Measurements from ENCODE around the gene HSPA12A. TPM values are rescaled to one million over a fixed set of nuclear protein-coding genes. Genes with fewer than 3 reads are reported as not detected.
A peak's percentile ranks its signal among the peaks of the same experiment; 100 is the strongest.

The HSPA12A gene
- total RNA-seq, 3 donors from 2014 or later = 0.15 to 0.45 (median 0.16) TPM

DNA sequence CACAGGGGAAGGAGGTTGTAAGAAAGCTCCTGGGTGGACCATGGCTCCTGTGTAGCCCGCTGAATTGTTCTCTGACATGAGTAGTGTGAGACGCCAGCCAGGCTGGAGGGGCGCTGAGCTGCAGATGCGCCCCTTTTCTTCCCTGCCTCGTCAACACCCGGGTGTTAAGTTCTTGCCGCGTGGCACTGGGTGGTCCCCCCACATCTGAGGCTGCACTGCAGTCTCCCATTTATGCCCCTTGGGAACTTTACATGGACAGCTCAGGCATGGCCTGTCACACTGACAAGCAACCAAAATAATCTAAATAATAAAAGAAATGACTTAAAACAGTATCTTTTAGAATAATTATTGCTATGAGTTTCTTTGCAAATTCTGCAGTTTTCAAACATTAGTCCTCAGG, 34.6 kb upstream of the HSPA12A start:
- no peaks in the 10 kb centered on the region for H3K36me3 Mint-ChIP-seq (ENCODE audit: insufficient read depth)
- peaks cover 5% of the 10 kb centered on the region for H3K27me3 Mint-ChIP-seq (ENCODE audit: low read depth)
- no peaks in the 10 kb centered on the region for H3K9me3 Mint-ChIP-seq
- H3K4me1 Mint-ChIP-seq (ENCODE audit: low read depth) = no peaks in the 10 kb centered on the region
- DNase-seq (no peak), ATAC-seq (no peak)
- no peak overlapping the region for H3K4me3 Mint-ChIP-seq

DNA sequence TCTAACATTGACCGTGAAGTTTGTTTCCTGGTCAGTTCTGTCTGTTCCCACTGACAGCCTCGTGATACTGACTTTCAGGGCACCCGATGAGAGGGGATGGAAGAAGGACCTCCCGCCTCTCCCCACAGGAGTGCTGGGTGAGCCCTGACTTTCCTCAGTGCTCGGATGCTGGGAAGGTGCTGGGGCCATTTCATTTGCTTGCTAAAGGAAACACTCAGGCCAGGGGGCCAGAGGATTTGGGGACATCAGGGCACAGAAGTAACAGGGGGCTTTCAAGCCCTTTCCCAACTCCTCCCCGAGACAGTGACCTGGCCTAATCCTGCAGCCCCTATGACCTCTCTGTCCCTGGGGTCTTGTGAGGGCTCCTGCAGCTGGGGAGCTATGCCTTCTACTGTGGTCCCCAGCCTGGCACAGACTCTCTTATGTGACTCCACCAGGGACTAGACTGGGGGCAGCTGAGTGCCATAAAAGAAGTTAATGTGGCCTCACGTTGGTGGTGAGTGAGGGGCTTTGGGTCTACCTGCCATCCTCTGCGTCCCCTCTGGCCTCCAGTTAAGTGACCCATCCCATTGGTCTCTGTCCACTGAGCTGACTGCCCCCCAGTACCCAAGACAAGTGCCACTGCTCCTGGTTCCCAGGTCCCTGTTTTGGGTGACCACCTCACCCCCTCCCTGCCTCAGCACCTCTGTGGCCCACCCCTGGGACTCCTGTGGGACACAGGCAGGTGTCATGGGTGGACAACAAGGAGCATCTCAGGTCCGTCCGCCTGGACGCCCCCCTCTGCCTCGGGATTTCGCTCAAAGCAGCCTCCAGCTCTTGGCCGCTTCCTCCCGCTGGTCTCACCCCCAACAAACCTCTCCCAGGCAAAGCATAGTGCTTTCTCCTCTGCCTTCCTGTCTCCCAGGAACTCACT, 33.4 kb upstream of the HSPA12A start:
- Mint-ChIP-seq H3K4me3 (no peak overlapping the region), H3K27me3 (ENCODE audit: low read depth) (peaks cover 2% of the 10 kb centered on the region), H3K4me1 (ENCODE audit: low read depth) (no peaks in the 10 kb centered on the region), H3K9me3 (no peaks in the 10 kb centered on the region), H3K36me3 (ENCODE audit: insufficient read depth) (no peaks in the 10 kb centered on the region)
- ATAC-seq = no peak
- no peak for DNase-seq

DNA sequence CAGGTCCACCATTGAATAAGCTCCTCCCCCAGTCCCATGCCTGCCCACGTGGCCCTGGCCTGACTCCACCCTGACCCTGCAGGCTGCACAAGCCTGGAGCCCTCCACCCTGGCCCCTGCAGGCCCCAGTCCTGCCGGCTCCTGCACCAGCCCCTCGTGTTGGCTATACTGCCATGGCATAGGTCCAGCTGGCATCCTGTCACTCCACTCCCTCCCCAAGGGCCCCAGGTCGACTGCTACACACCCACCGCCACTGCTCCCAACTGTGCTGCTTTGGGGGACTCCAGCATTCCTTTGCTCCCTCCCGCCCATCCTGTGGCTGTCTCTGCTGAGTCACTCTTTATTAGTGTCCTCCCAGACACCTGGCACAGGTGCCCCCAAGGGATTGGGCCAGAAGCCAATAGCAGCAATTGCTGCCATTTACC, 32.4 kb upstream of the HSPA12A start:
- H3K4me3 Mint-ChIP-seq = no peak overlapping the region
- H3K9me3 Mint-ChIP-seq = no peaks in the 10 kb centered on the region
- no peaks in the 10 kb centered on the region for H3K4me1 Mint-ChIP-seq (ENCODE audit: low read depth)
- no peaks in the 10 kb centered on the region for H3K36me3 Mint-ChIP-seq (ENCODE audit: insufficient read depth)
- ATAC-seq (no peak), DNase-seq (no peak)
- peaks cover 7% of the 10 kb centered on the region for H3K27me3 Mint-ChIP-seq (ENCODE audit: low read depth)

DNA sequence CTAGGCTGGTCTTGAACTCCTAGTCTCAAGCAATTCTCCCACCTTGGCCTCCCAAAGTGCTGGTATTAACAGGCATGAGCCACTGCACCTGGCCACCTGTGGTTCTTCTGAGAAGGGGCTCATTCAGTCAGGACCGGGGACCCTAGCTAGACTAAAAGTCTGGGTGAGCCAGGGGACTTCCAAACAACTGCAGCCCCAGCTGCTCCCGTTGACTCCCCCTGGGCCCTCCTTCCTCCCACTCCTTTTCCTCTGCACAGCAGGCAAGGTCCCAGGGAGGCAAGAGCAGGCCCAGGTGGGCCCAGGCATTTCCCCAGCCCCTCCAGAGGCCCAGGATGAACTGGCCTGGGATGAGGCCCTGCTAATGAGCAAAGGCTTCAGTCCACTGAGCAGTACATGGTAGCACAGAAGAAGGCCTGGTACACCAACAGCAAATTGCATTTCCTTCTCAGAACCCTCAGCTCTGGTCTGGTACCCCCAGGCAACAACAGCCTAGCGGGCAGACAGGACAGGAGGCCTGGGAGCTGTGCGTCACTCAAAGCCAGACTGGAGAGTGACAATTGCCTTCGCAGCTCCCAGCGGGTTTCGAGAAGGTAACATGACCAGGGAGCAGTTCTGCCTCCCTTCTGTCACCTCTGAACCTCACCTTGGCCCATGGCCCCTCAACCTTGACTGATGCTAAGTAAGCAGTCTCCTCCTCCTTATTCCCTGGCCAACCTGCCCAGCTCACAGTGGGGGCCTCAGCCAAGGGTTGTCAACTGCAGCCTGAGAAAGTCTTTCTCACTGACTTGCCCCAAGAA, 30.7 kb upstream of the HSPA12A start:
- ATAC-seq (no peak), DNase-seq (no peak)
- Mint-ChIP-seq H3K9me3 (no peaks in the 10 kb centered on the region), H3K27me3 (ENCODE audit: low read depth) (peaks cover 14% of the 10 kb centered on the region), H3K4me1 (ENCODE audit: low read depth) (no peaks in the 10 kb centered on the region), H3K4me3 (no peak overlapping the region), H3K36me3 (ENCODE audit: insufficient read depth) (no peaks in the 10 kb centered on the region)

DNA sequence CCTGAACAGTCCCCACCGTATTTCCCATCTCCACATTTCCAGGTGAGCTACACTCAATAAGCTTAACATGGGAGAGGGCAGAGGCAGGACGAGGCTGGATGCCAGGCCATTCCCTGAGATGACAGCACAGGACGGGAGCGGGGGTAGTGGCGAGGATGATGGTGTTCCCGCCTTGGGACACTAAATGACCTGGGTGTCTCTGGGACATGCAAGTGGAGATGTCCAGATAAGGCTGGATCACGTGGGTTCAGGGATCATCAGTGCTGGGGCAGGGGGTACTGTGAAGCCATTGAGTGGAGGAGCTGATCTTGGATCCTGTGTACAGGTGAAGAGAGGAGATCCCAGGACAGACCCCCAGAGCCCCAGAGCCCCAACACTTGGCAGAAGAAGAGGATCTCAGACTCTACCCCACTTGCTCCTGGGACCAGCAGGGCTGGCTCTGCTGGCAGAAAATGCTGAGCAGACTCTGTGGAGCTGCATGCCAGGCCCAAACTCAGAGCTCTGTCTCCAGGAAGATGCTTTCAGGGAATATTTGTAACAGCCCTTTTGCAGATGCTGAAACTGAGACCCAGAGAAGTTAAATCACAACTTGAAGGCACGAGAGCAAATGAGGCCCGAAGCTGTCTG, 29.7 kb upstream of the HSPA12A start:
- Mint-ChIP-seq H3K9me3 (no peaks in the 10 kb centered on the region), H3K4me3 (no peak overlapping the region), H3K4me1 (ENCODE audit: low read depth) (no peaks in the 10 kb centered on the region), H3K27me3 (ENCODE audit: low read depth) (peaks cover 15% of the 10 kb centered on the region), H3K36me3 (ENCODE audit: insufficient read depth) (no peaks in the 10 kb centered on the region)
- ATAC-seq (no peak), DNase-seq (no peak)

DNA sequence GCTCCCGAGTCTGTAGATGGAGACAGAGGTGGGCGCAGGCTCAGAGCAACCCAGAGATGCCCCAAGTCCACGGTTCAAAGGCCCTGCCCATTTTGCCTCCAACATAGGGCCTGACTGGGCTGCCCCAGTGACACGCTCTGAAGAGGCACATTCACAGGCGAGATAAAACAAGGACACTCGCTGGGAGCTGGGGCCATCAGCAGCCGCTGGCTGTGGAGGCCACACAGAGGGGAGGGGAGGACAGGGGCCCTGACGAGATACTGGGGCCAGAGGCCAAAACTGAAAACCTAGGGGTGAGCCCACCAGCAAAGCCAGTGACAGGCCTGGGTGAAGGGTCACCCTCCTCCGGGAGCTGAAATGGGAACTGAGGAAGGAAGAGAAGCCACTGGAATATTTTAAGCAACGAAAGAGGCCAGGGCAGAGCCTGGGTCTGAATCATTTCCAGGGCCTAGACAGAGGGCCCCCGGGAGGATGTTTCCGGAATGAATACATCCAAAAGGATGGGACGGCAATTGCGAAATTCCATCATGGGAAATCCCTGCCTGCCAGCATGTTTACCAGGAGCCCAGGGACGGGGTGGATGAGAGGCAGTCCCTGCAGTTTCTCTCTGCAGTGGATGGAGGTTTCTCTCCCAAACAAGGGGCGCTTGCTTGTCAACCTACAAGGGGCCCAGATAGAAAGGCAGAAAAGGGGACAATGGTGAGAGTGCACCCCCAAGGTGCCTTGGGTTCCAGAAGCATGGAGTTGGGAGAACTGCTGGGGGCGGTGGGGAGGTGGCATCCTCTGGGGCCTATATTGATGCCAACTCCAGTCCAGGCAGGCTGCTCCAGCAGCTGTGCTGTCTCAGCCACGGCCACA, 29.0 kb upstream of the HSPA12A start:
- no peaks in the 10 kb centered on the region for H3K36me3 Mint-ChIP-seq (ENCODE audit: insufficient read depth)
- peaks cover 19% of the 10 kb centered on the region for H3K27me3 Mint-ChIP-seq (ENCODE audit: low read depth)
- no peak overlapping the region for H3K4me3 Mint-ChIP-seq
- DNase-seq (no peak), ATAC-seq (no peak)
- H3K9me3 Mint-ChIP-seq = no peaks in the 10 kb centered on the region
- no peaks in the 10 kb centered on the region for H3K4me1 Mint-ChIP-seq (ENCODE audit: low read depth)

DNA sequence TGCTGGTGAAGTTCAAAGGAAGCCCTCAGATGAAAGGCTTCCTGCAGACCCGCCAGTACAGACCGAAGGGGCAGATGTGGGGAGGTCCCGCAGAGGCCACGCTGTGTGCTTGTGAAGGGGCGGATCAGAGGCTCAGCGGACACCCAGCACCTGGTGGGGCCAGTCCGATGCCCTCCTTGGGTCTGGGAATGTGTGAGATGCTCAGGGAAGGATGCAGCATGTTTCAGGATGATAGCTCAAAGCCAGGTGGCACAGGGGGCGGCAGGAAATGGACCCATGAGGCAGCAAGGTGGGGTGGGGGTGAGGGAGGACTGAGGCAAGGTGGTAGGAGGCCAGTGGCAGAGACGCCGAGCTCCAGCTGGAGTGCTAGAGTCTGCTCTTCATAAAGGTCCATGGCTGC, 27.9 kb upstream of the HSPA12A start:
- ATAC-seq = no peak
- H3K27me3 Mint-ChIP-seq (ENCODE audit: low read depth) = peaks cover 25% of the 10 kb centered on the region
- H3K36me3 Mint-ChIP-seq (ENCODE audit: insufficient read depth) = no peaks in the 10 kb centered on the region
- H3K9me3 Mint-ChIP-seq = no peaks in the 10 kb centered on the region
- DNase-seq = no peak
- no peaks in the 10 kb centered on the region for H3K4me1 Mint-ChIP-seq (ENCODE audit: low read depth)
- no peak overlapping the region for H3K4me3 Mint-ChIP-seq

DNA sequence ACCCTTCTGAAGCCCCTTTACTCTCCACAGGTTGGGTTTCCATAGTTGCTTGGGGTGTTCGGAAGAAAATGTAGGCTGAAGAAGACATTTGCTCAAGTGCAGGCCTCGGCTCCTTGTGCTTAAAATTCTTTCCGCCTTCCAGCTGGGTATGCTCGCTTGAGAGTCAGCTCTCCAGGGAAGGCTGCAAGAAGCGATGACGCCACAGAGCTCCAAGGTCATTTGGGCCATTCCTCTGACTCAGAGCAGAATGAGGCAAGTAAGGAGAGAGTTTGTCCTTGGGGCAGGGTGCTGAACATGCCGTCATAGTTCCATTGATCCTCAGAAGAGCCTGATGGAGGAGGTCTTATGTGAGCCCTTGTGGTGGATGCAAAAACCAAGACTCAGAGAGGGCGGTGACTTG, 27.4 kb upstream of the HSPA12A start:
- no peaks in the 10 kb centered on the region for H3K4me1 Mint-ChIP-seq (ENCODE audit: low read depth)
- no peak for ATAC-seq
- no peaks in the 10 kb centered on the region for H3K36me3 Mint-ChIP-seq (ENCODE audit: insufficient read depth)
- DNase-seq = no peak
- no peak overlapping the region for H3K4me3 Mint-ChIP-seq
- H3K9me3 Mint-ChIP-seq = peaks cover 2% of the 10 kb centered on the region
- peaks cover 25% of the 10 kb centered on the region for H3K27me3 Mint-ChIP-seq (ENCODE audit: low read depth)

DNA sequence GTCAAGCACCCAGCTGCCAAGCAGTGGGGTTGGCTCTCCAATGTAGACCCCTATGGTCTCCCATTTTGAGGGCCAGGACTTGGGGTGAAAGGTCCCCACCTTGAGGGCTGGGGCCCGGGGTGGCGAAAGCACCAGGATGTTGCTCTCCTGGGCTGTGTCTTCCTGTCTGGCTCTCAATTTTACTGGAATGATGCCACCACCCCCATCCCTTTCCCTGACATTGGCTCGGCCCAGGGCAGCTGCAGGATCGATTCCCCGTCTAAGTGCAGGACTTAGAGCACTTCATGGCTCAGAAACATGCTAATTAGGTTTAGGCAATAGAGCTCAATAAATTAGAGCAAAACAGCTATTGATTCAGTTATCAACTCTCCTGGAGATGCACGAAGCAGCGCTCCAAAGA, 27.0 kb upstream of the HSPA12A start:
- peaks cover 4% of the 10 kb centered on the region for H3K9me3 Mint-ChIP-seq
- no peak overlapping the region for H3K4me3 Mint-ChIP-seq
- H3K27me3 Mint-ChIP-seq (ENCODE audit: low read depth) = peaks cover 26% of the 10 kb centered on the region
- no peaks in the 10 kb centered on the region for H3K4me1 Mint-ChIP-seq (ENCODE audit: low read depth)
- ATAC-seq (no peak), DNase-seq (no peak)
- no peaks in the 10 kb centered on the region for H3K36me3 Mint-ChIP-seq (ENCODE audit: insufficient read depth)

DNA sequence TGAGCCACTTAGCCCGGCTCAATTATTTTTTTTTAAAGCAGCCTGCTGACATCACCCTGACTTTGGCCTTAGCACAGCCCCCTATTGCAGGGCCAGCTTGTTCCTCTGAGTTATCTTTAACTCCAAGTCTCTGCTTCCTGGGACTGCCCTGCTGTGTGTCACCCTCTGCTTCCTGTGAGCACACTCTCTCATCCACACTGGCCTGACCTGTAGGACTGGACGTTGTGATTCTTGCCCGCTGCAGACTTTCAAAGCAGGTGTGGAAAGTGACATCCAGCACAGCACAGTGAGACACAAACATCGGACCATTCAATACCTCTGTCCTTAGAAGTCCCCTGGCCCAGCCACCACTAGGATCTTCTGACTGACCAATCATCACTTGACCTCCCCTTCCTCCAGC, 26.4 kb upstream of the HSPA12A start:
- Mint-ChIP-seq H3K9me3 (peaks cover 4% of the 10 kb centered on the region), H3K36me3 (ENCODE audit: insufficient read depth) (no peaks in the 10 kb centered on the region), H3K4me3 (no peak overlapping the region), H3K4me1 (ENCODE audit: low read depth) (no peaks in the 10 kb centered on the region), H3K27me3 (ENCODE audit: low read depth) (peaks cover 30% of the 10 kb centered on the region)
- no peak for ATAC-seq
- DNase-seq = no peak

DNA sequence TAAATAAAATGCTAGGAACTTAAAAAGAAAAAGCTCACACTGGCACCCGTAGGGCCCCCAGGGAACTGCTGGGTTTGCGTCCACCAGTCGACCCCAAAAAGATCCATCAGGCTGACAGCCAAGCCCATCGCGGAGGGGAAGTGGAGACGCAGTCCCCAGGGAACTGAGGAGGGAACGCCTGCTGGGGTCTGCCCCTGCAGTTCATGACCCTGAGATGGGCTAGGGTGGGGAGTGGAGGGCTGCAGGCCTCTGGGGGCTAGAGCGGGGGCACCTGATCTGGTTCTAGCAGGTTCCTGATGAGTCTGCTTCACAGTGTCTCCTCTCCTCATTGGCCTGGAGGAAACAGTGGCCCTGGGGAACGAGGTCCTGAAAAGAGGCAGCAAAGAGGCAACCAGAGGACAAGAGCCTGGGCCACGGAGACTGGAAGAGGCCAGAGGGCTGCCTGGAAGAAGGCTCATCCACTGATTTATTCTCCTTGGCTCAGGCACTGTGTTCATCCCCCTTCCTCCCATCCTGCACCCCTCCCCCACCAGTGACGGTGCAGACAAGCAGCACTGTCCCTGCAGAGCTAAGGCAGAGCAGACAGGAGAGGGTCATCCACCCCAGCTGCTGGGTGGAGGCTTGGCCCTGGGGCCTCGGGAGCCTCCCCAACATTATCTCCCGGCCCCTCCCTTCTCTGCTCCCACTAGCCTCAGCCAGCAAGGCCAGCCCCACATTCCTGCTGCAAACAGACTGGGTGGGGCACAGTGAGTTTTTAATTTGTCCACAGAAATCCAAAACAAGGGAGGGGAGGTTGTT, 24.7 kb upstream of the HSPA12A start:
- DNase-seq (no peak), ATAC-seq (no peak)
- no peaks in the 10 kb centered on the region for H3K4me1 Mint-ChIP-seq (ENCODE audit: low read depth)
- H3K9me3 Mint-ChIP-seq = peaks cover 4% of the 10 kb centered on the region
- no peak overlapping the region for H3K4me3 Mint-ChIP-seq
- peaks cover 40% of the 10 kb centered on the region for H3K27me3 Mint-ChIP-seq (ENCODE audit: low read depth)
- no peaks in the 10 kb centered on the region for H3K36me3 Mint-ChIP-seq (ENCODE audit: insufficient read depth)

DNA sequence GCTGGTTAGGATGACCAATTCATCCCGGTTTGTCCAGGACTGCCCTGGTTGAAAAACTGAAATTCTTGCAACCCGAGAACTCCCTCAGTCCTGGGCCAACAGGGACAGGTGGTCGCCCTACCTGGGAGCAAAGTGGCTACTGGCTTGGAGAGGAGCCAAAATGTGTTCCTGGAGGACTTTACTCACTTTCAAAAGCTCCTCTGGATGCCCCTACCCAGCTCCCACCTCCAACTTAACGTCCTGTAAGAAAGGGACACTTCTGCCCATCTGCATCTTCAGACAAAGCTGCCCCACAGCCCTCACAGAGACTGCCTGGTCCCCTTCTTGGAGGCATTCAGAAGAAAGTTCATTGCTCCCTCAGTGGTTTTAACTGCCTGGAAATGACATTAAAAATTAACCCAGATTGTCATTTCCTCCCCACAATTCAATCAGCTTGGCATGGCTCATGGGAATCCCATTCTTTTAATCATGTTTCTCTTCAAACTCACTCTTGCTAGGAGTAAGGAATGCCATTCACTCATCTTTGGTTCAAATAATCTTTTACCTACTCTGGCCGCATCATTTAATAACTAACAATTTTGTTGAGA, 24.0 kb upstream of the HSPA12A start:
- peaks cover 46% of the 10 kb centered on the region for H3K27me3 Mint-ChIP-seq (ENCODE audit: low read depth)
- DNase-seq = no peak
- no peaks in the 10 kb centered on the region for H3K36me3 Mint-ChIP-seq (ENCODE audit: insufficient read depth)
- peaks cover 4% of the 10 kb centered on the region for H3K9me3 Mint-ChIP-seq
- no peak for ATAC-seq
- H3K4me1 Mint-ChIP-seq (ENCODE audit: low read depth) = no peaks in the 10 kb centered on the region
- H3K4me3 Mint-ChIP-seq = no peak overlapping the region

DNA sequence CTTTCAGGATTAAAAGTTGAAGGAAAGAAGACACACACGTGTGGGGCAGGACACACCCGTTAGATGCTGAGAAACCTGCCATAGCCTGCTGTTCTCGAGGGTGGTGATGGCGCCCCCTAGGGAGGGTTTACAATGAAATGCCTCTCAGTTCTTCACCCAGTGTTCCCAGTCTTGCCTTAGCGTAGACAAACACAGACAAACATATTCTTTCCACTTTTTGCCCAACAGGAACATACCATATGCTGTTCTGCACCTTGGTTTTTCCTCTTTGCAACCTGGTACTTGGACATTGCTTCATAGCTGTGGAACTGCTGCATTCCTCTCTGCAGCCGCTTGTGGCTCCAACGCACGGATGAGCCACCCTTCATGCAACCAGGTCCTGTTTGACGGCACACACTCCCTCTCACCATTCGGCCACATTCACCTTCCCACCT, 23.3 kb upstream of the HSPA12A start:
- Mint-ChIP-seq H3K27me3 (ENCODE audit: low read depth) (peaks cover 47% of the 10 kb centered on the region), H3K9me3 (peaks cover 4% of the 10 kb centered on the region), H3K36me3 (ENCODE audit: insufficient read depth) (no peaks in the 10 kb centered on the region), H3K4me1 (ENCODE audit: low read depth) (no peaks in the 10 kb centered on the region), H3K4me3 (no peak overlapping the region)
- peak; percentile 20 for DNase-seq
- no peak for ATAC-seq
